Measurements from ENCODE around the gene PTPRK.

The PTPRK gene

DNA sequence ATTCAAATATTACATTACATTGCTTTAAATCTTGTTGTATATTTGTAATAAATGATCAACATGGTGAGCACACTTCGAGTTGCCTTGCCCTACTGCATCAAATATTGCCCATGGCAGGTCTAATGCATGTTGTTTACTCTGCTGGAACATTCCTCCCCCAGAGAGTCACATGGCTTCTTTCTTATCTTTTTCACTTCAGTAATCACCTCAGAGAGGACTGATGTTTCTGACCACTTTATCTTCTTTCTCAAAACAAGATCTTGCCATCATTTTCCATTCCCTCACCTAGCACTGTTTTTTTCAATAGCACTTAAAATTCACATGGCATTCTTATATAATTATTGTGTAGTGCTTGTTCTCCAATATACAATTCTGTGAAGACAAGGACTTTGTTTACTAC is 376.1 kb downstream of the PTPRK start:
- no peak overlapping the region for H3K4me3 ChIP-seq
- H3K27ac ChIP-seq = no peak overlapping the region
- no peak for DNase-seq (ENCODE audit: low spot score)
- TF ChIP-seq, protein P1, sequence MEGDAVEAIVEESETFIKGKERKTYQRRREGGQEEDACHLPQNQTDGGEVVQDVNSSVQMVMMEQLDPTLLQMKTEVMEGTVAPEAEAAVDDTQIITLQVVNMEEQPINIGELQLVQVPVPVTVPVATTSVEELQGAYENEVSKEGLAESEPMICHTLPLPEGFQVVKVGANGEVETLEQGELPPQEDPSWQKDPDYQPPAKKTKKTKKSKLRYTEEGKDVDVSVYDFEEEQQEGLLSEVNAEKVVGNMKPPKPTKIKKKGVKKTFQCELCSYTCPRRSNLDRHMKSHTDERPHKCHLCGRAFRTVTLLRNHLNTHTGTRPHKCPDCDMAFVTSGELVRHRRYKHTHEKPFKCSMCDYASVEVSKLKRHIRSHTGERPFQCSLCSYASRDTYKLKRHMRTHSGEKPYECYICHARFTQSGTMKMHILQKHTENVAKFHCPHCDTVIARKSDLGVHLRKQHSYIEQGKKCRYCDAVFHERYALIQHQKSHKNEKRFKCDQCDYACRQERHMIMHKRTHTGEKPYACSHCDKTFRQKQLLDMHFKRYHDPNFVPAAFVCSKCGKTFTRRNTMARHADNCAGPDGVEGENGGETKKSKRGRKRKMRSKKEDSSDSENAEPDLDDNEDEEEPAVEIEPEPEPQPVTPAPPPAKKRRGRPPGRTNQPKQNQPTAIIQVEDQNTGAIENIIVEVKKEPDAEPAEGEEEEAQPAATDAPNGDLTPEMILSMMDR (IDR thresholded peaks at IDR 0.05) = no peak

DNA sequence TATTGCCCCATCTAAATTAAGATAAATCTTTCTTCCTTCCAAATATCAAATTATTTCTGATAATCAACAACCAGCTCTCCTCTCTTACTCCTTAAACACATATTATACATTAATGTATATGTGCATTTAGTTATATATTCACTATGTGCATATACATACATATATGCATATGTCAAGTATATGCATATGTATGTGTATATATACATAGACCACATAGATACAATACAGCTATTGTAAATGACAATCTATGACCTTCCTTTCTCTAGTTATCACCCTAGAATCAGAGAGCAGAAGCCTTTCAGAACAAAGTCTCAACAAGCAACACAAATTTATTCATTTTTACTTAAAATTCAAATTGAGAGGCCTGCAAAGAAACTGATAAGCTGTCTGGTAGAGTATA is 378.5 kb downstream of the PTPRK start:
- TF ChIP-seq, protein P1 (IDR thresholded peaks at IDR 0.05) = no peak
- H3K4me3 ChIP-seq = no peak overlapping the region
- no peak overlapping the region for H3K27ac ChIP-seq
- no peak for DNase-seq (ENCODE audit: low spot score)

GRCh38 chr6:128139519-128139918 is 380.9 kb downstream of the PTPRK start:
- DNase-seq (ENCODE audit: low spot score) = no peak
- TF ChIP-seq, protein P1 (IDR thresholded peaks at IDR 0.05) = no peak
- Histone ChIP-seq H3K4me3 (no peak overlapping the region), H3K27ac (no peak overlapping the region)

GRCh38 chr6:128138694-128139093 is 381.7 kb downstream of the PTPRK start:
- TF ChIP-seq, protein P1 (IDR thresholded peaks at IDR 0.05) = no peak
- no peak overlapping the region for H3K4me3 ChIP-seq
- H3K27ac ChIP-seq = no peak overlapping the region
- DNase-seq (ENCODE audit: low spot score) = no peak

- DNase-seq (ENCODE audit: low spot score) = no peak
- TF ChIP-seq, protein P1 (IDR thresholded peaks at IDR 0.05) = no peak
- Histone ChIP-seq H3K4me3 (no peak overlapping the region), H3K27ac (no peak overlapping the region)
These were observed 385.1 kb downstream of the PTPRK start for GRCh38 chr6:128135325-128135724.

DNA sequence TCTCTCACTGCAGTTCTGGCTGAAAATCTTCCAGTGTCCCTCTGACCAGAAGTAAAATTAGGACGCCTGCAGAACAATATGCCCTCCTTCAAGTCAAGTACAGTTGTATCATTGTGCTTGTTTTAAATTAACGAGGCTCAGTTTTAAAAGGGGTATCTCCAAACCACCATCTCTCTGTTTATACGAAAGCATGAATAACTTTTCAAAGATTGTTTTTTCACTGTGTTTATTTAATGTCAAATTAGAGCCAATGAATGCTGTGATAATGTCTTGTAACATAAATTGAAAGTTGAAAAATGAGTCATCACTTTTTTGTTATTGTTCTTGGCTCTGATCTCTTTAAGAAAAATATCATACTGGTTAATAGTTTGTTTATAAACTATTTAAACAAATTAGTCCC is 388.8 kb downstream of the PTPRK start:
- H3K4me3 ChIP-seq = no peak overlapping the region
- peak overlapping the region in 1 of 2 donors; percentile 0 for H3K27ac ChIP-seq
- TF ChIP-seq, protein P1 (IDR thresholded peaks at IDR 0.05) = no peak
- no peak for DNase-seq (ENCODE audit: low spot score)

GRCh38 chr6:128131036-128131435 is 389.4 kb downstream of the PTPRK start:
- Histone ChIP-seq H3K27ac (peak overlapping the region in 1 of 2 donors; percentile 0), H3K4me3 (no peak overlapping the region)
- DNase-seq (ENCODE audit: low spot score) = no peak
- TF ChIP-seq, protein P1 (IDR thresholded peaks at IDR 0.05) = no peak

Measured in coronary artery (tissue), 2 donors.